H9 (cell line): ENCODE results near the gene SLC22A16. TPM values are rescaled to one million over a fixed set of nuclear protein-coding genes. Genes with fewer than 3 reads are reported as not detected.

Source experiments
- DNase-seq: peaks from one replicate; pipeline ENCODE4 v3.0.0-alpha.2; 2017
- H2AFZ ChIP-seq: one replicate; pipeline ENCODE4 v1.6.1; 2013; ENCODE audit warnings: mild to moderate bottlenecking, low read length, control low read depth, moderate library complexity
- H2AK5ac ChIP-seq: 2 replicates; pipeline ENCODE4 v1.6.1; 2013; ENCODE audit warnings: low read length, control low read depth, mixed read lengths; ENCODE audit not compliant: insufficient read length
- H2BK120ac ChIP-seq: one replicate; pipeline ENCODE4 v1.6.1; 2013; ENCODE audit warnings: low read depth, mild to moderate bottlenecking, low read length, control low read depth, inconsistent platforms; ENCODE audit not compliant: poor library complexity, severe bottlenecking
- H2BK12ac ChIP-seq: 2 replicates; pipeline ENCODE4 v1.6.1; 2013; ENCODE audit warnings: low read length, control low read depth, mixed read lengths, low read depth; ENCODE audit not compliant: insufficient read length
- H2BK15ac ChIP-seq: 2 replicates; pipeline ENCODE4 v1.6.1; 2013; ENCODE audit warnings: low read depth, low read length, control low read depth
- H2BK20ac ChIP-seq: one replicate; pipeline ENCODE4 v1.6.1; 2013; ENCODE audit warnings: low read depth, mild to moderate bottlenecking, low read length, control low read depth, inconsistent platforms; ENCODE audit not compliant: poor library complexity, severe bottlenecking
- H2BK5ac ChIP-seq: 2 replicates; pipeline ENCODE4 v1.6.1; 2013; ENCODE audit warnings: low read length, control low read depth, mixed read lengths; ENCODE audit not compliant: insufficient read length
- H3K14ac ChIP-seq: 2 replicates; pipeline ENCODE4 v1.6.1; 2013; ENCODE audit warnings: low read length, control low read depth; ENCODE audit not compliant: insufficient read depth
- H3K18ac ChIP-seq: 2 replicates; pipeline ENCODE4 v1.6.1; 2013; ENCODE audit warnings: low read depth, mild to moderate bottlenecking, mixed read lengths, low read length, control low read depth; ENCODE audit not compliant: insufficient read length
- H3K23ac ChIP-seq: 2 replicates; pipeline ENCODE4 v1.6.1; 2013; ENCODE audit warnings: low read length, control low read depth, mixed read lengths, low read depth; ENCODE audit not compliant: insufficient read length
- H3K23me2 ChIP-seq: 2 replicates; pipeline ENCODE4 v1.6.1; 2013; ENCODE audit warnings: low read depth, mild to moderate bottlenecking, mixed read lengths, low read length, control low read depth; ENCODE audit not compliant: insufficient read length, poor library complexity, severe bottlenecking
- H3K27ac ChIP-seq: 2 replicates; pipeline ENCODE4 v1.5.1; 2013; ENCODE audit warnings: low read length, control low read depth, mixed read lengths, low read depth; ENCODE audit not compliant: insufficient read length
- H3K27me3 ChIP-seq: 2 replicates; pipeline ENCODE4 v1.6.1; 2013; ENCODE audit warnings: low read length, control low read depth, inconsistent platforms; ENCODE audit not compliant: insufficient read depth
- H3K4ac ChIP-seq: 2 replicates; pipeline ENCODE4 v1.6.1; 2013; ENCODE audit warnings: low read depth, mild to moderate bottlenecking, control low read depth, inconsistent platforms, low read length, moderate library complexity
- H3K4me1 ChIP-seq: 2 replicates; pipeline ENCODE4 v1.6.1; 2013; ENCODE audit warnings: low read length, control low read depth, inconsistent platforms; ENCODE audit not compliant: insufficient read depth
- H3K4me2 ChIP-seq: 2 replicates; pipeline ENCODE4 v1.6.1; 2013; ENCODE audit warnings: low read length, control low read depth, mixed read lengths; ENCODE audit not compliant: insufficient read length, insufficient read depth
- H3K56ac ChIP-seq: 2 replicates; pipeline ENCODE4 v1.6.1; 2013; ENCODE audit warnings: low read depth, mild to moderate bottlenecking, mixed read lengths, low read length, control low read depth; ENCODE audit not compliant: insufficient read length
- H3K79me1 ChIP-seq: 2 replicates; pipeline ENCODE4 v1.6.1; 2013; ENCODE audit warnings: low read depth, mild to moderate bottlenecking, moderate library complexity, low read length, control low read depth, inconsistent platforms; ENCODE audit not compliant: insufficient read depth, poor library complexity, severe bottlenecking
- H3K79me2 ChIP-seq: 2 replicates; pipeline ENCODE4 v1.6.1; 2013; ENCODE audit warnings: low read length, control low read depth, inconsistent platforms; ENCODE audit not compliant: insufficient read depth
- H3K9ac ChIP-seq: 2 replicates; pipeline ENCODE4 v1.6.1; 2013; ENCODE audit warnings: low read length, control low read depth, mixed read lengths; ENCODE audit not compliant: insufficient read length; ENCODE audit errors: extremely low read depth
- H3K9me3 ChIP-seq: one replicate; pipeline ENCODE4 v1.6.1; 2013; ENCODE audit warnings: low read depth, low read length, inconsistent platforms; ENCODE audit not compliant: control insufficient read depth
- H3T11ph ChIP-seq: one replicate; pipeline ENCODE4 v1.6.1; 2013; ENCODE audit warnings: mild to moderate bottlenecking, low read length, control low read depth, inconsistent platforms
- H4K20me1 ChIP-seq: one replicate; pipeline ENCODE4 v1.6.1; 2013; ENCODE audit not compliant: control insufficient read depth, insufficient read length, insufficient read depth
- H4K5ac ChIP-seq: 2 replicates; pipeline ENCODE4 v1.6.1; 2013; ENCODE audit warnings: low read depth, mild to moderate bottlenecking, mixed read lengths, low read length, control low read depth; ENCODE audit not compliant: insufficient read length
- H4K8ac ChIP-seq: replicated peaks from 2 replicates; pipeline ENCODE4 v1.6.1; 2013; ENCODE audit warnings: low read length, control low read depth, mixed read lengths, low read depth; ENCODE audit not compliant: insufficient read length
- H4K91ac ChIP-seq: 2 replicates; pipeline ENCODE4 v1.6.1; 2013; ENCODE audit warnings: low read depth, mild to moderate bottlenecking, moderate library complexity, mixed read lengths, low read length, control low read depth; ENCODE audit not compliant: insufficient read length
- H3K27ac Mint-ChIP-seq, 3 experiments: 2 replicates in 2 of 3; 3 replicates in 1 of 3; pipeline ENCODE4 v1.8.0; 2020 to 2021; ENCODE audit warnings: mixed read lengths in 3 of 3, mild to moderate bottlenecking in 1 of 3, moderate library complexity in 1 of 3
- H3K27me3 Mint-ChIP-seq: 2 replicates; pipeline ENCODE4 v1.8.0; 2021; ENCODE audit warnings: low read depth, mild to moderate bottlenecking, moderate library complexity, mixed read lengths
- H3K36me3 Mint-ChIP-seq, 3 experiments: 2 replicates in 2 of 3; 3 replicates in 1 of 3; pipeline ENCODE4 v1.8.0; 2020 to 2021; ENCODE audit warnings: low read depth in 3 of 3, mixed read lengths in 3 of 3; ENCODE audit not compliant: insufficient read depth in 1 of 3
- H3K4me1 Mint-ChIP-seq, 2 experiments: 2 replicates each; pipeline ENCODE4 v1.8.0; 2020; ENCODE audit warnings: mixed read lengths in 2 of 2
- H3K4me3 Mint-ChIP-seq, 2 experiments: 2 replicates in 1 of 2; 3 replicates in 1 of 2; pipeline ENCODE4 v1.8.0; 2020 to 2021; ENCODE audit warnings: mild to moderate bottlenecking in 2 of 2, mixed read lengths in 2 of 2, moderate library complexity in 1 of 2
- H3K9me3 Mint-ChIP-seq, 2 experiments: 2 replicates in 1 of 2; 3 replicates in 1 of 2; pipeline ENCODE4 v1.8.0; 2020; ENCODE audit warnings: mild to moderate bottlenecking in 2 of 2, mixed read lengths in 2 of 2, moderate library complexity in 1 of 2
- WGBS: extraction: QIAGEN DNeasy Blood & Tissue Kit; methylation state at CpG from one replicate; pipeline ENCODE4 v1.1.7; 2013; ENCODE audit warnings: missing lambda C conversion rate, low lambda C conversion rate, mixed read lengths; ENCODE audit not compliant: insufficient read length; ENCODE audit errors: extremely low coverage; 5-methylcytosine and 5-hydroxymethylcytosine counted together
- total RNA-seq: library from RNA; stranded (reverse); gene quantifications from 2 replicates; pipeline ENCODE4 v1.2.1, GENCODE V29; 2021
- TF ChIP-seq, protein P1 (sequence below): fragments of 200-600 bp; sonication (generic); conservative IDR thresholded peaks from 3 replicates; pipeline ENCODE4 v1.8.0; 2021; ENCODE audit warnings: antibody characterized with exemption, mild to moderate bottlenecking

SLC22A16 gene
- total RNA-seq, 1 experiment from 2014 or later = not detected

- no peaks in the 10 kb centered on the region for H3K9me3 ChIP-seq
- no CpG with 5 or more reads among the region's 10 CpGs for WGBS
- no peaks in the 10 kb centered on the region for H3K23me2 ChIP-seq
- no peak overlapping the region for H2AK5ac ChIP-seq
- H3K23ac ChIP-seq = no peak overlapping the region
- no peak overlapping the region for H4K5ac ChIP-seq
- H3K79me2 ChIP-seq = no peaks in the 10 kb centered on the region
- H3K56ac ChIP-seq = no peak overlapping the region
- no peaks in the 10 kb centered on the region for H4K20me1 ChIP-seq
- H4K91ac ChIP-seq = no peak overlapping the region
- no peak overlapping the region for H2BK5ac ChIP-seq
- H2AFZ ChIP-seq = no peak overlapping the region
- no peak overlapping the region for H3K4ac ChIP-seq
- no peak overlapping the region for H2BK120ac ChIP-seq
- H3K27ac ChIP-seq = no peak overlapping the region
- Mint-ChIP-seq H3K4me1 (no peaks in the 10 kb centered on the region), H3K27ac (no peak overlapping the region), H3K27me3 (no peaks in the 10 kb centered on the region; the same call in 1 of the 2 replicates), H3K9me3 (peaks cover 8 to 14% of the 10 kb centered on the region in 2 experiments; a peak in 4 of 5 replicates), H3K4me3 (no peak overlapping the region), H3K36me3 (peaks cover 0 to 7% (median 2%) of the 10 kb centered on the region in 3 experiments; a peak in 5 of 7 replicates)
- H2BK15ac ChIP-seq = no peak overlapping the region
- H3K14ac ChIP-seq = no peak overlapping the region
- H4K8ac ChIP-seq = no peak overlapping the region
- H2BK12ac ChIP-seq = no peak overlapping the region
- no peak overlapping the region for H2BK20ac ChIP-seq
- no peaks in the 10 kb centered on the region for H3K27me3 ChIP-seq
- H3K9ac ChIP-seq = no peak overlapping the region
- H3K79me1 ChIP-seq = no peaks in the 10 kb centered on the region
- no peak overlapping the region for H3K18ac ChIP-seq
- TF ChIP-seq, protein P1, sequence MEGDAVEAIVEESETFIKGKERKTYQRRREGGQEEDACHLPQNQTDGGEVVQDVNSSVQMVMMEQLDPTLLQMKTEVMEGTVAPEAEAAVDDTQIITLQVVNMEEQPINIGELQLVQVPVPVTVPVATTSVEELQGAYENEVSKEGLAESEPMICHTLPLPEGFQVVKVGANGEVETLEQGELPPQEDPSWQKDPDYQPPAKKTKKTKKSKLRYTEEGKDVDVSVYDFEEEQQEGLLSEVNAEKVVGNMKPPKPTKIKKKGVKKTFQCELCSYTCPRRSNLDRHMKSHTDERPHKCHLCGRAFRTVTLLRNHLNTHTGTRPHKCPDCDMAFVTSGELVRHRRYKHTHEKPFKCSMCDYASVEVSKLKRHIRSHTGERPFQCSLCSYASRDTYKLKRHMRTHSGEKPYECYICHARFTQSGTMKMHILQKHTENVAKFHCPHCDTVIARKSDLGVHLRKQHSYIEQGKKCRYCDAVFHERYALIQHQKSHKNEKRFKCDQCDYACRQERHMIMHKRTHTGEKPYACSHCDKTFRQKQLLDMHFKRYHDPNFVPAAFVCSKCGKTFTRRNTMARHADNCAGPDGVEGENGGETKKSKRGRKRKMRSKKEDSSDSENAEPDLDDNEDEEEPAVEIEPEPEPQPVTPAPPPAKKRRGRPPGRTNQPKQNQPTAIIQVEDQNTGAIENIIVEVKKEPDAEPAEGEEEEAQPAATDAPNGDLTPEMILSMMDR = no peak
- H3K4me1 ChIP-seq = no peaks in the 10 kb centered on the region
- no peak for DNase-seq
- H3K4me2 ChIP-seq = no peak overlapping the region
- H3T11ph ChIP-seq = no peak overlapping the region
Observed at GRCh38 chr6:110475066-110475653, 1.3 kb downstream of the SLC22A16 start.
